ENCODE measurements around the gene FGF4.

Gene FGF4

GRCh38 chr11:69731110-69731509 is 44.0 kb downstream of the FGF4 start:
- TF ChIP-seq CTCF (conservative IDR thresholded peaks at IDR 0.05; ENCODE audit: low read length) (no peak), EZH2phosphoT487 (IDR thresholded peaks at IDR 0.05; ENCODE audit: borderline replicate concordance) (no peak)

DNA sequence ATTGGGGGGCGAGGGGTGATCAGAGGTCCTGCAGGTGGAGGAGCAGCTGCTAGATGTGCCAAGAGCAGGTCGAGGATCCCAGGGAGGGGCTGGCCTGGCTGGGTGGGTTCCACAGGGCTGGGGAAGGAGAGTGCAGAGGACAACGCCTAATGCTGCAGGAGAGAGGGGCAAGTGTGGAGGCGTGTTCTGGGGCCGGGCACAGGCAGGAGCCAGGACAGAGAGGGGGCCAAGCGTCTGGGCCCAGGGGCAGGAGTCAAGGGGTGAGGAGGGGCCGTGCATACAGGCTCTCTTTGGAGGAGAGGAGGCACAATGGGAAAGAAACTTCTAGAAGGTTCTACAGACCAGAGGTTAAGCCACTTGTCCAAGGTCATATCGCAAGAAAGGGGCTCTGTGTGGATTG is 44.6 kb downstream of the FGF4 start:
- Histone ChIP-seq H3K4me3 (ENCODE audit: low read length, poor library complexity, severe bottlenecking) (no peak overlapping the region), H4K20me1 (ENCODE audit: insufficient read depth, low read length, poor library complexity, severe bottlenecking) (no peaks in the 10 kb centered on the region), H3K36me3 (ENCODE audit: insufficient read depth, low read length) (no peaks in the 10 kb centered on the region), H3K79me2 (ENCODE audit: insufficient read depth, low read length) (no peaks in the 10 kb centered on the region), H3K4me1 (ENCODE audit: insufficient read depth, low read length, poor library complexity, severe bottlenecking) (no peaks in the 10 kb centered on the region), H3K9me3 (ENCODE audit: insufficient read depth, low read depth, low read length) (no peaks in the 10 kb centered on the region), H3F3A (ENCODE audit: low read depth) (no peaks in the 10 kb centered on the region), H3K9me2 (replicated peaks; ENCODE audit: low read depth, low read length) (no peaks in the 10 kb centered on the region), H3K27me3 (ENCODE audit: insufficient read depth, low read length, poor library complexity, severe bottlenecking) (no peaks in the 10 kb centered on the region), H2AFZ (ENCODE audit: low read length) (no peak overlapping the region), H3K4me2 (ENCODE audit: low read depth, low read length, poor library complexity, severe bottlenecking) (no peak overlapping the region), H3K9ac (ENCODE audit: low read depth, low read length, poor library complexity, severe bottlenecking) (no peak overlapping the region)
- TF ChIP-seq CTCF (conservative IDR thresholded peaks at IDR 0.05; ENCODE audit: low read length) (no peak), EZH2phosphoT487 (IDR thresholded peaks at IDR 0.05; ENCODE audit: borderline replicate concordance) (no peak)

More at GRCh38 chr11:69731110-69731509, 44.0 kb downstream of the FGF4 start:
- Histone ChIP-seq H3K4me3 (ENCODE audit: low read length, poor library complexity, severe bottlenecking) (no peak overlapping the region), H3K27me3 (ENCODE audit: insufficient read depth, low read length, poor library complexity, severe bottlenecking) (no peaks in the 10 kb centered on the region), H3K4me2 (ENCODE audit: low read depth, low read length, poor library complexity, severe bottlenecking) (no peak overlapping the region), H4K20me1 (ENCODE audit: insufficient read depth, low read length, poor library complexity, severe bottlenecking) (no peaks in the 10 kb centered on the region), H3K79me2 (ENCODE audit: insufficient read depth, low read length) (no peaks in the 10 kb centered on the region), H3K4me1 (ENCODE audit: insufficient read depth, low read length, poor library complexity, severe bottlenecking) (no peaks in the 10 kb centered on the region), H3K36me3 (ENCODE audit: insufficient read depth, low read length) (no peaks in the 10 kb centered on the region), H3K9me3 (ENCODE audit: insufficient read depth, low read depth, low read length) (no peaks in the 10 kb centered on the region), H3F3A (ENCODE audit: low read depth) (no peaks in the 10 kb centered on the region), H3K9me2 (replicated peaks; ENCODE audit: low read depth, low read length) (no peaks in the 10 kb centered on the region), H3K9ac (ENCODE audit: low read depth, low read length, poor library complexity, severe bottlenecking) (no peak overlapping the region), H2AFZ (ENCODE audit: low read length) (no peak overlapping the region)

GRCh38 chr11:69729252-69729651 is 45.9 kb downstream of the FGF4 start:
- H3K4me1 ChIP-seq (ENCODE audit: insufficient read depth, low read length, poor library complexity, severe bottlenecking): no peaks in the 10 kb centered on the region
- H2AFZ ChIP-seq (ENCODE audit: low read length): no peak overlapping the region
- no peak overlapping the region for H3K4me2 ChIP-seq (ENCODE audit: low read depth, low read length, poor library complexity, severe bottlenecking)
- H3F3A ChIP-seq (ENCODE audit: low read depth): no peaks in the 10 kb centered on the region
- H3K79me2 ChIP-seq (ENCODE audit: insufficient read depth, low read length): no peaks in the 10 kb centered on the region
- H3K9me3 ChIP-seq (ENCODE audit: insufficient read depth, low read depth, low read length): no peaks in the 10 kb centered on the region
- no peak overlapping the region for H3K4me3 ChIP-seq (ENCODE audit: low read length, poor library complexity, severe bottlenecking)
- H3K9me2 ChIP-seq (replicated peaks; ENCODE audit: low read depth, low read length): no peaks in the 10 kb centered on the region
- no peak for TF ChIP-seq CTCF (conservative IDR thresholded peaks at IDR 0.05; ENCODE audit: low read length)
- no peak for TF ChIP-seq EZH2phosphoT487 (IDR thresholded peaks at IDR 0.05; ENCODE audit: borderline replicate concordance)
- H3K36me3 ChIP-seq (ENCODE audit: insufficient read depth, low read length): no peaks in the 10 kb centered on the region
- H4K20me1 ChIP-seq (ENCODE audit: insufficient read depth, low read length, poor library complexity, severe bottlenecking): no peaks in the 10 kb centered on the region
- no peak overlapping the region for H3K9ac ChIP-seq (ENCODE audit: low read depth, low read length, poor library complexity, severe bottlenecking)
- H3K27me3 ChIP-seq (ENCODE audit: insufficient read depth, low read length, poor library complexity, severe bottlenecking): no peaks in the 10 kb centered on the region

All from Loucy (cell line).